ENCODE results near the gene ZDHHC14. TPM values are rescaled to one million over a fixed set of nuclear protein-coding genes. Genes with fewer than 3 reads are reported as not detected.

The ZDHHC14 gene
- polyA plus RNA-seq, 2 of the 4 experiments (the other 2 are of a cell fraction): 2.2 to 2.8 TPM

- no peak for FAIRE-seq
- WGBS (ENCODE audit: missing lambda C conversion rate): 87% methylated on average over 2 of the region's 2 CpGs
- Histone ChIP-seq H3K9me3 (no peaks in the 10 kb centered on the region), H3K4me2 (no peak overlapping the region), H3K27ac (no peak overlapping the region), H3K4me1 (no peaks in the 10 kb centered on the region), H3K4me3 (no peak overlapping the region)
- no peak for DNase-seq (ENCODE audit: low read depth in 1 of 2, low spot score in 1 of 2)
- no peak for ATAC-seq
- POLR2A ChIA-PET: interaction anchor here (0.6 kb wide), 1 partner anchor 15 kb away, joined by 3 read pairs; no protein-coding TSS in a partner anchor
- CTCF ChIA-PET: interaction anchor here (1.4 to 1.7 kb wide), 2 partner anchors 17 to 183 kb away, joined by 3 to 6 read pairs; no protein-coding TSS in a partner anchor
- TF ChIP-seq ZC3H11A (IDR thresholded peaks at IDR 0.05) (no peak), EP300 (IDR thresholded peaks at IDR 0.05) (no peak), KDM1A (IDR thresholded peaks at IDR 0.05; ENCODE audit: low read depth) (no peak), CEBPB (IDR thresholded peaks at IDR 0.05) (no peak), TFCP2L1 (CRISPR knock-in tag; IDR thresholded peaks at IDR 0.05) (no peak), MAZ (IDR thresholded peaks at IDR 0.05; ENCODE audit: borderline replicate concordance, low read depth, low read length) (no peak), POLR2A (IDR thresholded peaks at IDR 0.05; ENCODE audit: low read length) (no peak), RCOR1 (IDR thresholded peaks at IDR 0.05; ENCODE audit: low read depth, low read length) (no peak), REST (IDR thresholded peaks at IDR 0.05) (no peak), ZNF302 (CRISPR knock-in tag; IDR thresholded peaks at IDR 0.05) (no peak), NPAS2 (CRISPR knock-in tag; IDR thresholded peaks at IDR 0.05; ENCODE audit: borderline replicate concordance) (no peak), MAFK (IDR thresholded peaks at IDR 0.05; ENCODE audit: partially characterized antibody) (no peak), JUNB (IDR thresholded peaks at IDR 0.05) (no peak)
- TF ChIP-seq, protein P1, sequence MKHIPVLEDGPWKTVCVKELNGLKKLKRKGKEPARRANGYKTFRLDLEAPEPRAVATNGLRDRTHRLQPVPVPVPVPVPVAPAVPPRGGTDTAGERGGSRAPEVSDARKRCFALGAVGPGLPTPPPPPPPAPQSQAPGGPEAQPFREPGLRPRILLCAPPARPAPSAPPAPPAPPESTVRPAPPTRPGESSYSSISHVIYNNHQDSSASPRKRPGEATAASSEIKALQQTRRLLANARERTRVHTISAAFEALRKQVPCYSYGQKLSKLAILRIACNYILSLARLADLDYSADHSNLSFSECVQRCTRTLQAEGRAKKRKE (CRISPR knock-in tag; IDR thresholded peaks at IDR 0.05; ENCODE audit: low read depth): no peak
- TF ChIP-seq, protein P2, sequence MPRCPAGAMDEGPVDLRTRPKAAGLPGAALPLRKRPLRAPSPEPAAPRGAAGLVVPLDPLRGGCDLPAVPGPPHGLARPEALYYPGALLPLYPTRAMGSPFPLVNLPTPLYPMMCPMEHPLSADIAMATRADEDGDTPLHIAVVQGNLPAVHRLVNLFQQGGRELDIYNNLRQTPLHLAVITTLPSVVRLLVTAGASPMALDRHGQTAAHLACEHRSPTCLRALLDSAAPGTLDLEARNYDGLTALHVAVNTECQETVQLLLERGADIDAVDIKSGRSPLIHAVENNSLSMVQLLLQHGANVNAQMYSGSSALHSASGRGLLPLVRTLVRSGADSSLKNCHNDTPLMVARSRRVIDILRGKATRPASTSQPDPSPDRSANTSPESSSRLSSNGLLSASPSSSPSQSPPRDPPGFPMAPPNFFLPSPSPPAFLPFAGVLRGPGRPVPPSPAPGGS (IDR thresholded peaks at IDR 0.05): no peak
Observed at GRCh38 chr6:157337751-157338150, 43.2 kb upstream of the ZDHHC14 start.

- Histone ChIP-seq H3K4me1 (no peaks in the 10 kb centered on the region), H3K4me2 (no peak overlapping the region), H3K4me3 (no peak overlapping the region), H3K9me3 (no peaks in the 10 kb centered on the region), H3K27ac (no peak overlapping the region)
- FAIRE-seq: no peak
- ChIA-PET POLR2A (no interaction called here), CTCF (interaction anchor here (0.6 to 2.0 kb wide), 2 partner anchors 258 to 1899 kb away, joined by 3 to 4 read pairs; no protein-coding TSS in a partner anchor)
- no peak for ATAC-seq
- TF ChIP-seq RAD21 (conservative IDR thresholded peaks at IDR 0.05 in 1 of 2, IDR thresholded peaks at IDR 0.05 in 1 of 2): peak; percentile 14 to 28; a peak in 2 of 5 replicates
- TF ChIP-seq NPAS2 (CRISPR knock-in tag; IDR thresholded peaks at IDR 0.05; ENCODE audit: borderline replicate concordance): no peak
- no peak for DNase-seq (ENCODE audit: low read depth in 1 of 2, low spot score in 1 of 2)
- whole genome bisulfite sequencing (ENCODE audit: missing lambda C conversion rate): no CpG with 5 or more reads among the region's 1 CpG
Observed at GRCh38 chr6:157339432-157339831, 41.6 kb upstream of the ZDHHC14 start.

DNA sequence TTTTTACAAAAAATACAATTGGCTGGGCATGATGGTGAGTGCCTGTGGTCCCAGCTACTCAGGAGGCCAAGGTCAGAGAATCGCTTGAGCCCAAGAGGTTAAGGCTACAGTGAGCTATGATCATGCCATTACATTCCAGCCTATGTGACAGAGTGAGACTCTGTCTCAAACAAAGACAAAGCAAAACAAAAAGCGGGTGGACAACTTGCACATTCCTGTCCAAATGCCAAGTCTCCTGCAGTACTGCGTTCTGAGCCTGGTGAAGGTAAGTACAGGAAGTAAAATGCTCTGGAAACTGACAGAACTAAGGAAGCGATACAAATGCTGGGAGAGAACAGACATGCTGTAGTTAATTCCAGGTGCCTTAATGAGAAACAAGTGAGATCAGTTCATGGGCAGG is 37.3 kb upstream of the ZDHHC14 start:
- Histone ChIP-seq H3K9me3 (no peaks in the 10 kb centered on the region), H3K27ac (no peak overlapping the region), H3K4me1 (no peaks in the 10 kb centered on the region), H3K4me3 (no peak overlapping the region), H3K4me2 (no peak overlapping the region)
- ChIA-PET POLR2A (no interaction called here), CTCF (no interaction called here)
- ATAC-seq (no peak), DNase-seq (ENCODE audit: low read depth in 1 of 2, low spot score in 1 of 2) (no peak), FAIRE-seq (no peak)
- TF ChIP-seq SREBF2 (IDR thresholded peaks at IDR 0.05): no peak
- TF ChIP-seq JUN (IDR thresholded peaks at IDR 0.05): no peak
- no peak for TF ChIP-seq BHLHE40 (IDR thresholded peaks at IDR 0.05; ENCODE audit: low read depth, low read length)
- TF ChIP-seq RFX5 (IDR thresholded peaks at IDR 0.05): no peak
- TF ChIP-seq CBX8 (IDR thresholded peaks at IDR 0.05): no peak
- no peak for TF ChIP-seq TFCP2L1 (CRISPR knock-in tag; IDR thresholded peaks at IDR 0.05)
- no peak for TF ChIP-seq MAFK (IDR thresholded peaks at IDR 0.05; ENCODE audit: partially characterized antibody)
- TF ChIP-seq RARB (CRISPR knock-in tag; IDR thresholded peaks at IDR 0.05): no peak
- no peak for TF ChIP-seq EHF (CRISPR knock-in tag; IDR thresholded peaks at IDR 0.05)
- WGBS (ENCODE audit: missing lambda C conversion rate): 42% methylated on average over 4 of the region's 4 CpGs

All from A549 (cell line).